Measurements from ENCODE around the gene FGD3.

The FGD3 gene

DNA sequence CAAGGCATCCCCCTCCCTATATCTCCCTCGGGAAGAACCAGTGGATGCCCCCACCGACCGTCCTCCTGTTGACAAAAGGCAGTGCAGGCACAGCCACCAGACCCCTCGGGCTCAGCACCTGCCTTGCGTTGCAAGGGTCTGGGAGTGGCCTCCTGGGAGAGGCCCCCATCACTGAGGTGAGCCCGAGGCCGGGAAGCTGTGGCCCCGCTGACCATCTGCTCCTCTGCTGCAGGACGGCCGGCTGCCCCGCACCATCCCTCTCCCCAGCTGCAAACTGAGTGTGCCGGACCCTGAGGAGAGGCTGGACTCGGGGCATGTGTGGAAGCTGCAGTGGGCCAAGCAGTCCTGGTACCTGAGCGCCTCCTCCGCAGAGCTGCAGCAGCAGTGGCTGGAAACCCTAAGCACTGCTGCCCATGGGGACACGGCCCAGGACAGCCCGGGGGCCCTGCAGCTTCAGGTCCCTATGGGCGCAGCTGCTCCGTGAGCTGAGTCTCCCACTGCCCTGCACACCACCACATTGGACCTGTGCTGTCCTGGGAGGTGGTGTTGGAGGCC is 87.9 kb downstream of the FGD3 start:
- DNase-seq = no peak

DNA sequence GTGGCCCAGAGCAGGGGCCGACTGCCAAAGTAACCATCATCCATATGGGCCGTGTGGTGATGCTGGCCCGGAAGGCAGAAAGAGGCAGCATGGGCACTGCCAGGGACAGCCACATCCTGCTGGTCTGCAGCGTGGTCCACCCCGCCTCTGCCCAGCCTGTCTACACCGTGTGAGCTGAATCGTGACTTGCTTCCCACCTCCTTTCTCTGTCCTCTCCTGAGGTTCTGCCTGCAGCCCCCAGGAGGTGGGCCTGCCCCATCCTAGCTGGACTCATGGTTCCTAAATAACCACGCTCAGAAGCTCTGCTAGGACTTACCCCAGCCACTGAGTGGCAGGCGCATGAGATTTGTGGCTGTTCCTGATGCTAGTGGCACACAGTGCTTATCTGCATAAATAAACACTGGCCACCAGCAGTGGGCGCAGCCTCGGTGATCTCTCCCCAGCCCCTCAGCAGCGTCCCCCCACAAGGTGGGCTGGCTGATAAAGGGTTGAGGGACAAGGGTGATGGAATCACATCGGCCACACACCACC is 88.6 kb downstream of the FGD3 start:
- no peak for DNase-seq

DNA sequence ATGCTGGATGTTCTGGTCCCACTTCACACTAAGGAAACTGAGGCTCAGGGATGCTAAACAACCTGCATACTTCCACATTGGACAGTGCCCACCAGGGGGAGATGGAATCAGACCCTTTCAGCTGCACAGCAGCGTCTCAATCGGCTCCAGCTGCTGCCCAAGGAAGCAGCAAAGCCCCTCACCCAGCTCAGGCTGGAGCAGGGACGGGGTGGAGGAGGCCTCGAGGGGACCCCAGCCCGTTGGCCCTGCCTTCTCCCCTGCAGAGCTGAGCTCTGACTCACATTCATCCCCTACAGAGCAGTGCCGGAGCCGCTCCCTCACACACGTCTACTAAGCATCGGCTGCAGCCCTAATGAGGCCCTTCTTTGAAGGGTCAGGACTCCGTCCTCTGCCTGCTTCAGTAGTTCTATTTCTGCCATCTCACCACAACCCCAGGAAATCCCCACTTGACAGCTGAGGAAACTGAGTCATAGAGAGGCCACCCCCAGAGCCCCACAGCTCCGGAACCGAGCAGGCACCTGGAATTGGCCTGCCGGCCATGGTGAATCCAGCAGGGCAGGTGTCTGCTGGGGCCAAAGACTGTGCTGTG is 89.7 kb downstream of the FGD3 start:
- no peak for DNase-seq

GRCh38 chr9:93037476-93037971 is 90.2 kb downstream of the FGD3 start:
- DNase-seq = no peak

- no peak for DNase-seq
These were observed 91.6 kb downstream of the FGD3 start for GRCh38 chr9:93038918-93039317.

DNA sequence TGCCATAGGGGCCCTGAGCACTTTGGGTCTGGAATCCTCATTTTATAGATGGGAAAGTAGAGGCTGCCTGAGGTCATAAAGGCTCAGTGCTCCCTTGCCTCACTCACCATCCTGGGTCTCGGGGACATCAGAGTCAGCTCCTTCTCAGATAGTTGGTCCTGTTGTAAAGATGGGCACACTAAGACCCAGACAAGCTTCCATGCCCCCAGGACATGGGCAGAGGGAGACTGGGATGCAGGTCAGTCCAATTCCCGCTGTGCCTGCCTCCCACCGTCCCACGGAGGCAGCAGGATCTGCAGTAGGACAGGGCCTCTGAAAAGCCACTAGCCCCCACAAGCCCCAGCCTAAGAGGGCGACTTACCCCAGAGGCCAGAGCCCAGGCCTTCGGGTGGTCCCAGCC is 92.1 kb downstream of the FGD3 start:
- DNase-seq = no peak

GRCh38 chr9:93039976-93040375 is 92.7 kb downstream of the FGD3 start:
- DNase-seq = no peak

GRCh38 chr9:93040409-93040808 is 93.1 kb downstream of the FGD3 start:
- DNase-seq = no peak

GRCh38 chr9:93041108-93041802 is 93.9 kb downstream of the FGD3 start:
- DNase-seq = no peak

DNA sequence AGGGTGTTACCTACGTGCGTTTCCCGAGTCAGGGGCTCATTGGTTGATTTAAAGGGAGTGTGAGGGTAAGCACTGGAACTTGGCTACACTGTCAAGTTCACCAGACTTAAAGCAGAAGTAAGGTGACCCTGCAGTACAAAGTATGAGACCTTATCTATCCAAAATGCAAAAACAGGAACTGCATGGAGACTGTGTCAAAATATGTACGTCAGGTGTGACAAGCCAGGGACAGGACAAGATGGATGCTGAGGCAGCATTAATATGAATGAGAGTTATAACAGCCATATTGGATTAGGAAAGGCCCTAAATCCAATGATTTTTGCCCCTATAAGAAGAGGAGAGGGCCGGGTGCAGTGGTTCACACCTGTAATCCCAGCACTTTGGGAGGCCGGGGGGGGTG is 95.8 kb downstream of the FGD3 start:
- no peak for DNase-seq

GRCh38 chr9:93045521-93045920 is 98.2 kb downstream of the FGD3 start:
- no peak for DNase-seq

DNA sequence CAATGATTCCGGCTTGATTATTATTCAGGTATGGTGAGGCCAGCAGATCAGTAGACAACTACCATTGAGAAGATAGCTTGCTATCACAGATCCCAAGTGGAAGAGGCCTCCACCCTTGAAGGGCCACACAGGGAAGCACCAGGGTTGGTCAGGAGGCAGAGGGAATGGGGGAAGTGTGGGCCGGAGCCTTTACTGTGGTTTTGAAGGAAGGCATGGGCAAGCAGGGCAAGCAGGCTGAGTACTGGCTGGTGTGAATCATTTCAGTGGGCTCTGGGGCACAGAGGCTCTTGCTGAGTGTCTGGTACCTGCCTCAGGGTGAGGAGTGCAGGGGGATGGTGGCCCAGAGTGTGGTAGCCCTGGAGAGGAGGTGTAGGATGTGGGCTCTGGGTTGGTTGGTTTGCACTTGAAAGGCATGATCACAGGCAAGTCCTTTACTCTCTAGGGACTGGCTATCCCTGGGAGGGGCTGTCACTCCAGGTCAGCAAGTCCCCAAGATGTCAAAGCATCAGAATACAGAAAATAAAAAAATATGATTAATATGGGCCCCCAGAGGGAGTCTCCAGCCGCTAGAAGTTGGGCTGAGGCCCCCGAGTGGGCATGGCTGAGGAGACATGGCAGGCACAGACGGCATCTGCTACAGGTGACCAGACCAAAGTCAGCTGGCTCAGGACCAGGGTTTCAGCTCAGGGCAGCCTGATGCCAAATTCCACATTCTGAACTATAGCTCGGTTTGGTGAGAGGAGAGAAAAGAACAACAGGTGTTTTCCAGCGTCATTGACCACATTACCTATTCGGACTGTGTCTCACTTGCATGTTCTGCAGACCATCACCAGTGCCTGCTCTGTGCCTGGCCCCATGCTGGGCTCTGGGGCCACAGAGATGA is 101.5 kb downstream of the FGD3 start:
- DNase-seq = no peak

GRCh38 chr9:93049491-93049890 is 102.2 kb downstream of the FGD3 start:
- DNase-seq = no peak

DNA sequence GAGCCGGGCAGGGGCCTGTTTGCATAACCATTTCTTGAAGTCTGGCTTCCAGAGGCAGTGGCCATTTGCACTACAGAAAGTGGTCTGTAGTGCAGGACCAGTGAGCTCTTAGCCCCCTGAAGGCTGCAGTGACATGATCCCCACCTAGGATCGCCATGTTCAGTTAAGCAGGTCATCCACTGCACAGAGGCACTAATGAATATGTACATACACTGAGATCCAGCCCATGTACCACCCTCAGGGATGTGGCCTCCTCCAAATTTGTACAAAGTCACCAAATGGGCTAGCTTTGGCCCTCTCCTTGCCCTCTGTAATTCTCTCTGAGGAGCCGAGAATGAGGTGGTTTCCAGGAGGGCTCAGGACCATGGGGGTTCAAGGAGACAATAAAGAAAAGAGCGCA is 102.9 kb downstream of the FGD3 start:
- no peak for DNase-seq

GRCh38 chr9:93051680-93052089 is 104.4 kb downstream of the FGD3 start:
- no peak for DNase-seq

GRCh38 chr9:93052791-93053540 is 105.6 kb downstream of the FGD3 start:
- no peak for DNase-seq

GRCh38 chr9:93053781-93054331 is 106.5 kb downstream of the FGD3 start:
- no peak for DNase-seq

- DNase-seq = no peak
These were observed 107.7 kb downstream of the FGD3 start for GRCh38 chr9:93054758-93055704.

DNA sequence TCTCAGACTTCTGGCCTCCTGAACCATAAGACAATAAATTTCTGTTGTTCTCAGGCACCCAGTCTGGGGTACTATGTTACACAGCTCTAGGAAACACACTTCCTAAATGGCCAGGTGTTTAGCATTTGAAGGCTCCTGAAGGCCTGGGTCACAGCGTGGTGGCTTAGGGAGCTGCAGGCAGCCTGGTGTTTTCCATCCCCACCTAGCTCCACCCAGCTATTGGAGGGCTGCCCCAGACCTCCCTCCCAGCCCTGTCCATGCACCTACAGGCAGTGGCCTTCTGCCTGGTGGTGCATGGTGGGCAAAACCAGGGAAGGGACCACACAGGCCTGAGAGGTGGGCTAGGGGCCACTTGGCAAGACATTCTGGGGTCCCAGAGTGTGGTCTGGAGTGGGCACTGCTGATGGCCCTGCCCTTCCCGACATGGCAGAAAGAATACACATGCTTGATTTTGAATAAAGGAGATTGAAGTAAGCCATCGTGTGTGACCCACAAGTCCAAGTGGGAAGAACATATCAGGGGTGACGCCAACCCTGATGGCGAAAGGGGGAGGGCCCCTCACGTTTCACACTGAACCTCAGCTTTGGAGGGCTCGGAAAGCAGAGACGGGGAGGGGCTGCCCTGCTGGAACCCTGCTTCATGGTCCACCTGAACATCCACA is 109.8 kb downstream of the FGD3 start:
- DNase-seq = no peak

DNA sequence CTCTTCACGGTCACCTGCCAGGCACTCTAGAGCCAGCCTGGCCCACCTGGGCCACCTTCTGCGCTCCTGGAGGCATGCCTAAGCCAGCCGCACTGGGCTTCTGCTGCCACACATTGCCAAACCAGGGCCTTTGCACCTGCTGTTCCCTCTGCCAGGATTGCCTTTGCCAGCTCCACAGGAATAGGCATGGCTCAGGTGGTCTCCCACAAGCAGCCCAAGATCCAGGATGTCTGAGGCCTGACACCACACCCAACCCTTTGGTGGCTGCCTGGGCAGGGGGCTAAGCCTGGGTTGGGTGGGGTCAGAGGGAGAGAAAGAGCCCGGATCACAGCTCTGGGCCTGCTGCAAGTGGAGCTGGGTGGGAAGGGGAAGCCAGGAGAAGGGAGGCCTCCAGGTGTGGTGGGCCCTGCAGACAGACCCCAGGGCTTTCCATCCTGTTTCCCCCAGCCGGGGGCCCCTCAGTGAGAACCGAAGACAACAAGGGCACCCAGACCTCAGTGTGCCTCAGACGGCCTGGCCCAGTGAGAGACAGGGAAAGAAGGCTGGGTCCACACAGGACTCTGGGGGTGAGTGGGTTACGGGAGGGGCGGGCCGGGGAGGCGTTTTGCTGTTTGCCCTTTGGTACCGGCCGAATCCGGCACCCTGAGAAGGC is 110.5 kb downstream of the FGD3 start:
- DNase-seq = no peak
